Measurements from ENCODE around the gene FHL3. TPM values are rescaled to one million over a fixed set of nuclear protein-coding genes. Genes with fewer than 3 reads are reported as not detected.

FHL3 gene
- total and polyA plus RNA-seq, 2 experiments from 2014 or later, result 28.3 to 49.0 TPM

DNA sequence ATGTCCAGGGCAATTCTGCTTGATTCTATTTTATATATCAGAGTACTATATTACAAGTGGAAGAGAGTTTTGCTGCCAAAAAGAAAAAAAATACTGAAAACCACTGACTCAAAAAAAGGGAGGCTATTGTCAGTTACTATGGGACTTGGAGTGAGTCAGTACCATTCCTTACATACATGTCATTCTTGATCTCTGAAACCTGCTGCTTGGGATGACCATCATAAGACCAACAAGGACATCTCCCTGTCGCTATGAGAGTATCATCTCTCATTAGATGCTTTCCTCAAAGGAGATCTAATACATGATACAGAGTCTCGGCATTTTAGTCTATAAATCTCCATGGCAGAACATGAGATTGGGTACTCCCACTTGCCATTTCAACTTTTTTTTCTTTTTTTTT is 46.6 kb downstream of the FHL3 start (continued):
- TF ChIP-seq, protein P1, sequence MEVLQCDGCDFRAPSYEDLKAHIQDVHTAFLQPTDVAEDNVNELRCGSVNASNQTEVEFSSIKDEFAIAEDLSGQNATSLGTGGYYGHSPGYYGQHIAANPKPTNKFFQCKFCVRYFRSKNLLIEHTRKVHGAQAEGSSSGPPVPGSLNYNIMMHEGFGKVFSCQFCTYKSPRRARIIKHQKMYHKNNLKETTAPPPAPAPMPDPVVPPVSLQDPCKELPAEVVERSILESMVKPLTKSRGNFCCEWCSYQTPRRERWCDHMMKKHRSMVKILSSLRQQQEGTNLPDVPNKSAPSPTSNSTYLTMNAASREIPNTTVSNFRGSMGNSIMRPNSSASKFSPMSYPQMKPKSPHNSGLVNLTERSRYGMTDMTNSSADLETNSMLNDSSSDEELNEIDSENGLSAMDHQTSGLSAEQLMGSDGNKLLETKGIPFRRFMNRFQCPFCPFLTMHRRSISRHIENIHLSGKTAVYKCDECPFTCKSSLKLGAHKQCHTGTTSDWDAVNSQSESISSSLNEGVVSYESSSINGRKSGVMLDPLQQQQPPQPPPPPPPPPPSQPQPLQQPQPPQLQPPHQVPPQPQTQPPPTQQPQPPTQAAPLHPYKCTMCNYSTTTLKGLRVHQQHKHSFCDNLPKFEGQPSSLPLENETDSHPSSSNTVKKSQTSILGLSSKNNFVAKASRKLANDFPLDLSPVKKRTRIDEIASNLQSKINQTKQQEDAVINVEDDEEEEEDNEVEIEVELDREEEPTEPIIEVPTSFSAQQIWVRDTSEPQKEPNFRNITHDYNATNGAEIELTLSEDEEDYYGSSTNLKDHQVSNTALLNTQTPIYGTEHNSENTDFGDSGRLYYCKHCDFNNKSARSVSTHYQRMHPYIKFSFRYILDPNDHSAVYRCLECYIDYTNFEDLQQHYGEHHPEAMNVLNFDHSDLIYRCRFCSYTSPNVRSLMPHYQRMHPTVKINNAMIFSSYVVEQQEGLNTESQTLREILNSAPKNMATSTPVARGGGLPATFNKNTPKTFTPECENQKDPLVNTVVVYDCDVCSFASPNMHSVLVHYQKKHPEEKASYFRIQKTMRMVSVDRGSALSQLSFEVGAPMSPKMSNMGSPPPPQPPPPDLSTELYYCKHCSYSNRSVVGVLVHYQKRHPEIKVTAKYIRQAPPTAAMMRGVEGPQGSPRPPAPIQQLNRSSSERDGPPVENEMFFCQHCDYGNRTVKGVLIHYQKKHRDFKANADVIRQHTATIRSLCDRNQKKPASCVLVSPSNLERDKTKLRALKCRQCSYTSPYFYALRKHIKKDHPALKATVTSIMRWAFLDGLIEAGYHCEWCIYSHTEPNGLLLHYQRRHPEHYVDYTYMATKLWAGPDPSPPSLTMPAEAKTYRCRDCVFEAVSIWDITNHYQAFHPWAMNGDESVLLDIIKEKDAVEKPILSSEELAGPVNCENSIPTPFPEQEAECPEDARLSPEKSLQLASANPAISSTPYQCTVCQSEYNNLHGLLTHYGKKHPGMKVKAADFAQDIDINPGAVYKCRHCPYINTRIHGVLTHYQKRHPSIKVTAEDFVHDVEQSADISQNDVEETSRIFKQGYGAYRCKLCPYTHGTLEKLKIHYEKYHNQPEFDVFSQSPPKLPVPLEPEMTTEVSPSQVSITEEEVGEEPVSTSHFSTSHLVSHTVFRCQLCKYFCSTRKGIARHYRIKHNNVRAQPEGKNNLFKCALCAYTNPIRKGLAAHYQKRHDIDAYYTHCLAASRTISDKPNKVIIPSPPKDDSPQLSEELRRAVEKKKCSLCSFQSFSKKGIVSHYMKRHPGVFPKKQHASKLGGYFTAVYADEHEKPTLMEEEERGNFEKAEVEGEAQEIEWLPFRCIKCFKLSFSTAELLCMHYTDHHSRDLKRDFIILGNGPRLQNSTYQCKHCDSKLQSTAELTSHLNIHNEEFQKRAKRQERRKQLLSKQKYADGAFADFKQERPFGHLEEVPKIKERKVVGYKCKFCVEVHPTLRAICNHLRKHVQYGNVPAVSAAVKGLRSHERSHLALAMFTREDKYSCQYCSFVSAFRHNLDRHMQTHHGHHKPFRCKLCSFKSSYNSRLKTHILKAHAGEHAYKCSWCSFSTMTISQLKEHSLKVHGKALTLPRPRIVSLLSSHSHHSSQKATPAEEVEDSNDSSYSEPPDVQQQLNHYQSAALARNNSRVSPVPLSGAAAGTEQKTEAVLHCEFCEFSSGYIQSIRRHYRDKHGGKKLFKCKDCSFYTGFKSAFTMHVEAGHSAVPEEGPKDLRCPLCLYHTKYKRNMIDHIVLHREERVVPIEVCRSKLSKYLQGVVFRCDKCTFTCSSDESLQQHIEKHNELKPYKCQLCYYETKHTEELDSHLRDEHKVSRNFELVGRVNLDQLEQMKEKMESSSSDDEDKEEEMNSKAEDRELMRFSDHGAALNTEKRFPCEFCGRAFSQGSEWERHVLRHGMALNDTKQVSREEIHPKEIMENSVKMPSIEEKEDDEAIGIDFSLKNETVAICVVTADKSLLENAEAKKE (CRISPR knock-in tag; IDR thresholded peaks at IDR 0.05), result no peak
- TF ChIP-seq ZNF114 (CRISPR knock-in tag; IDR thresholded peaks at IDR 0.05) (no peak), EZH2phosphoT487 (IDR thresholded peaks at IDR 0.05; ENCODE audit: unreplicated experiment) (no peak), STAT1 (IDR thresholded peaks at IDR 0.05; ENCODE audit: unreplicated experiment) (no peak), ZNF331 (CRISPR knock-in tag; IDR thresholded peaks at IDR 0.05; ENCODE audit: low read depth) (no peak)
- TF ChIP-seq, protein P2, sequence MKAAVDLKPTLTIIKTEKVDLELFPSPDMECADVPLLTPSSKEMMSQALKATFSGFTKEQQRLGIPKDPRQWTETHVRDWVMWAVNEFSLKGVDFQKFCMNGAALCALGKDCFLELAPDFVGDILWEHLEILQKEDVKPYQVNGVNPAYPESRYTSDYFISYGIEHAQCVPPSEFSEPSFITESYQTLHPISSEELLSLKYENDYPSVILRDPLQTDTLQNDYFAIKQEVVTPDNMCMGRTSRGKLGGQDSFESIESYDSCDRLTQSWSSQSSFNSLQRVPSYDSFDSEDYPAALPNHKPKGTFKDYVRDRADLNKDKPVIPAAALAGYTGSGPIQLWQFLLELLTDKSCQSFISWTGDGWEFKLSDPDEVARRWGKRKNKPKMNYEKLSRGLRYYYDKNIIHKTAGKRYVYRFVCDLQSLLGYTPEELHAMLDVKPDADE (IDR thresholded peaks at IDR 0.05), result no peak
- TF ChIP-seq, protein P3, sequence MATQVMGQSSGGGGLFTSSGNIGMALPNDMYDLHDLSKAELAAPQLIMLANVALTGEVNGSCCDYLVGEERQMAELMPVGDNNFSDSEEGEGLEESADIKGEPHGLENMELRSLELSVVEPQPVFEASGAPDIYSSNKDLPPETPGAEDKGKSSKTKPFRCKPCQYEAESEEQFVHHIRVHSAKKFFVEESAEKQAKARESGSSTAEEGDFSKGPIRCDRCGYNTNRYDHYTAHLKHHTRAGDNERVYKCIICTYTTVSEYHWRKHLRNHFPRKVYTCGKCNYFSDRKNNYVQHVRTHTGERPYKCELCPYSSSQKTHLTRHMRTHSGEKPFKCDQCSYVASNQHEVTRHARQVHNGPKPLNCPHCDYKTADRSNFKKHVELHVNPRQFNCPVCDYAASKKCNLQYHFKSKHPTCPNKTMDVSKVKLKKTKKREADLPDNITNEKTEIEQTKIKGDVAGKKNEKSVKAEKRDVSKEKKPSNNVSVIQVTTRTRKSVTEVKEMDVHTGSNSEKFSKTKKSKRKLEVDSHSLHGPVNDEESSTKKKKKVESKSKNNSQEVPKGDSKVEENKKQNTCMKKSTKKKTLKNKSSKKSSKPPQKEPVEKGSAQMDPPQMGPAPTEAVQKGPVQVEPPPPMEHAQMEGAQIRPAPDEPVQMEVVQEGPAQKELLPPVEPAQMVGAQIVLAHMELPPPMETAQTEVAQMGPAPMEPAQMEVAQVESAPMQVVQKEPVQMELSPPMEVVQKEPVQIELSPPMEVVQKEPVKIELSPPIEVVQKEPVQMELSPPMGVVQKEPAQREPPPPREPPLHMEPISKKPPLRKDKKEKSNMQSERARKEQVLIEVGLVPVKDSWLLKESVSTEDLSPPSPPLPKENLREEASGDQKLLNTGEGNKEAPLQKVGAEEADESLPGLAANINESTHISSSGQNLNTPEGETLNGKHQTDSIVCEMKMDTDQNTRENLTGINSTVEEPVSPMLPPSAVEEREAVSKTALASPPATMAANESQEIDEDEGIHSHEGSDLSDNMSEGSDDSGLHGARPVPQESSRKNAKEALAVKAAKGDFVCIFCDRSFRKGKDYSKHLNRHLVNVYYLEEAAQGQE (IDR thresholded peaks at IDR 0.05; ENCODE audit: unreplicated experiment), result no peak
- TF ChIP-seq, protein P4, sequence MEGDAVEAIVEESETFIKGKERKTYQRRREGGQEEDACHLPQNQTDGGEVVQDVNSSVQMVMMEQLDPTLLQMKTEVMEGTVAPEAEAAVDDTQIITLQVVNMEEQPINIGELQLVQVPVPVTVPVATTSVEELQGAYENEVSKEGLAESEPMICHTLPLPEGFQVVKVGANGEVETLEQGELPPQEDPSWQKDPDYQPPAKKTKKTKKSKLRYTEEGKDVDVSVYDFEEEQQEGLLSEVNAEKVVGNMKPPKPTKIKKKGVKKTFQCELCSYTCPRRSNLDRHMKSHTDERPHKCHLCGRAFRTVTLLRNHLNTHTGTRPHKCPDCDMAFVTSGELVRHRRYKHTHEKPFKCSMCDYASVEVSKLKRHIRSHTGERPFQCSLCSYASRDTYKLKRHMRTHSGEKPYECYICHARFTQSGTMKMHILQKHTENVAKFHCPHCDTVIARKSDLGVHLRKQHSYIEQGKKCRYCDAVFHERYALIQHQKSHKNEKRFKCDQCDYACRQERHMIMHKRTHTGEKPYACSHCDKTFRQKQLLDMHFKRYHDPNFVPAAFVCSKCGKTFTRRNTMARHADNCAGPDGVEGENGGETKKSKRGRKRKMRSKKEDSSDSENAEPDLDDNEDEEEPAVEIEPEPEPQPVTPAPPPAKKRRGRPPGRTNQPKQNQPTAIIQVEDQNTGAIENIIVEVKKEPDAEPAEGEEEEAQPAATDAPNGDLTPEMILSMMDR (conservative IDR thresholded peaks at IDR 0.05; ENCODE audit: low read depth in 2 of 2), result no peak

All from GM23338 (cell line).